ENCODE data around the gene VKORC1L1.
"Not testable (repeated sequence)": the region's sequence is repeated elsewhere in the genome, so short reads cannot be mapped to it uniquely, and the experiment has no call there.

Gene VKORC1L1

DNA sequence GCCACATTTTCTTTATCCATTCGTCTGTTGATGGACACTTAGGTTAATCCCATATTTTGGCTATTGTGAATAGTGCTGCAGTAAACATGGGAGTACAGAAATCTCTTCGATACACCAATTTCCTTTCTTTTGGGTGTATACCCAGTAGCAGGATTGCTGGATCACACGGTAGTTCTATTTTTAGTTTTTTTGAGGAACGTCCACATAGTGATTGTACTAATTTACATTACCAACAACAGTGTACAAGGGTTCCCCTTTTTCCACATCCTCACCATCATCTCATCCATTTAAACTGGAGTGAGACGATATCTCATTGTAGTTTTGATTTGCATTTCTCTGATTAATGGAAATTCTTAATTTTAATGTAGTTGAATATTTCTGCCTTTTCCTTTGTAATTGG lies 19.3 kb downstream of the VKORC1L1 start:
- TF ChIP-seq, protein P1, sequence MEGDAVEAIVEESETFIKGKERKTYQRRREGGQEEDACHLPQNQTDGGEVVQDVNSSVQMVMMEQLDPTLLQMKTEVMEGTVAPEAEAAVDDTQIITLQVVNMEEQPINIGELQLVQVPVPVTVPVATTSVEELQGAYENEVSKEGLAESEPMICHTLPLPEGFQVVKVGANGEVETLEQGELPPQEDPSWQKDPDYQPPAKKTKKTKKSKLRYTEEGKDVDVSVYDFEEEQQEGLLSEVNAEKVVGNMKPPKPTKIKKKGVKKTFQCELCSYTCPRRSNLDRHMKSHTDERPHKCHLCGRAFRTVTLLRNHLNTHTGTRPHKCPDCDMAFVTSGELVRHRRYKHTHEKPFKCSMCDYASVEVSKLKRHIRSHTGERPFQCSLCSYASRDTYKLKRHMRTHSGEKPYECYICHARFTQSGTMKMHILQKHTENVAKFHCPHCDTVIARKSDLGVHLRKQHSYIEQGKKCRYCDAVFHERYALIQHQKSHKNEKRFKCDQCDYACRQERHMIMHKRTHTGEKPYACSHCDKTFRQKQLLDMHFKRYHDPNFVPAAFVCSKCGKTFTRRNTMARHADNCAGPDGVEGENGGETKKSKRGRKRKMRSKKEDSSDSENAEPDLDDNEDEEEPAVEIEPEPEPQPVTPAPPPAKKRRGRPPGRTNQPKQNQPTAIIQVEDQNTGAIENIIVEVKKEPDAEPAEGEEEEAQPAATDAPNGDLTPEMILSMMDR (conservative IDR thresholded peaks at IDR 0.05; ENCODE audit: low read depth, low read length), result no peak
- DNase-seq (ENCODE audit: low read depth), result no peak
- H3K4me3 ChIP-seq (ENCODE audit: low read length), result no peak overlapping the region

DNA sequence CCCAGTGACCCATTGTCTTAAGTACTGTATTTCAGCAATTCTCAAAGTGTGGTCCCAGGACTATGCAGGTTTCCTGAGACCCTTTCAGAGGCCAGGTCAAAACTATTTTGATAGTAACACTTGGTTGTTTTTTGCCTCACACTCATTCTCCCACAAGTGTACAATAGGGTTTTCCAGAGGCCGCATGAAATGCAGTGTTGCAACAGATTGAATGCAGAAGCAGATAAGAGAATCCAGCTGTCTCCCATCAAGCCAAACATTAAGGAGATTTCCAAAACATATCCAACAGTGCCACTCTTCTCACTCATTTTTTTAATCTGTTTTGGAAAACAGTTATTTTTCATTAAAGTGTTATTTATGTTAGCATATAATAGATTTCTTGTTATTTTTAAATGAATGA lies 20.0 kb downstream of the VKORC1L1 start:
- H3K4me3 ChIP-seq (ENCODE audit: low read length), result no peak overlapping the region
- no peak for DNase-seq (ENCODE audit: low read depth)
- TF ChIP-seq, protein P1 (conservative IDR thresholded peaks at IDR 0.05; ENCODE audit: low read depth, low read length), result no peak

- H3K4me3 ChIP-seq (ENCODE audit: low read length), result no peak overlapping the region
- DNase-seq (ENCODE audit: low read depth), result no peak
- TF ChIP-seq, protein P1 (conservative IDR thresholded peaks at IDR 0.05; ENCODE audit: low read depth, low read length), result no peak
Observed at GRCh38 chr7:65896279-65896870, 23.5 kb downstream of the VKORC1L1 start.

DNA sequence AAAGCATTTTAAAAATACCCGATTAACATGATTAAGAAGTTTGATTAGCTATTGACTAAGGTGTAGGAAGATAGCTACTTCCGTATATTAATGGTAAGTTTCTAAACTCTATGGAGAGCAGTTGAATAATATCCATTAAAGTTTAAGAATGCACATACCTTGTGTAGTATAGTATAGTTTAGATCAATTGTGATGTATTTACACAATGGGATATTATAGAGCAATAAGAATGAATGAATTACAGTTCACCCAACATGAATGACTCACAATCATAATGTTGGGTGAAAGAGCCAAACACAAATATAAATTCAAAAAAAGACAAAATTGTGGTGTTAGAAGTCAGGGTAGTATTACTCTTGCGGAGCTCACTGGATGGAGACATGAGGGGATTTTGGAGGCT lies 24.4 kb downstream of the VKORC1L1 start:
- not testable (repeated sequence) for DNase-seq (ENCODE audit: low read depth); H3K4me3 ChIP-seq (ENCODE audit: low read length)

DNA sequence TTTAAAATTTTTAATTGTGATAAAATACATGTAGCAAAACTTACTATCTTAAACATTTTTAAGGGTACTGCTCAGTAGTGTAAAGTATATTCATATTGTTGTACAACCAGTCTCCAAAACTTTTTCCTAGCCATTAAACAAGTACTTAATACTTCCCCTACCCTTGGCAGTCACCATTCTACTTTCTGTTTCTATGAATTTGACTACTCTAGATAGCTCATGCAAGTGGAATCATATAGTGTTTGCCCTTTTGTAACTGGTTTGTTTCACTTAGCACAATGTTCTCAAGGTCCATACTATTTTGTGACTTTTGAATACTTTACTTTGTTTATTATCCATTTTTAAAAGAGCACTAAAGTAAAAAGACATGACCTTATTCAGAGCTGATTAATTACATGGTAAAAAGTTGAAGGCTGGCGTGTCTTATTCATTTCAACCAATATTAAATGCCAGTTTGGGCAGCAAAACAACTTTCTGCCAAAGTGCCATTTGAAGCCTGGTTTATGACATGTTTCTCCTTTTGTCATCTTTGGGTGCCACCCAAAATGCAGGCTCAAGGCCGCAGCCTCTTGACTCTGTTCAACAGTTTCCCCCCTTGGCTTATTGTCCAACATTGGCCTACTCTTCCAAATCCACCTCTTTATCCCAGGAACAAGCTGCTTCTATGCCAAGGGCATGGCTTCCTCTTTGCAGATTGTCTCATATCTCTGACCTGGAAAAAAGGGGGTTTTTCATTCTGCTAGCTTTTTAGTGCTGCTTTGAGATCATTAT lies 26.0 kb downstream of the VKORC1L1 start:
- H3K4me3 ChIP-seq (ENCODE audit: low read length); DNase-seq (ENCODE audit: low read depth): not testable (repeated sequence)

DNA sequence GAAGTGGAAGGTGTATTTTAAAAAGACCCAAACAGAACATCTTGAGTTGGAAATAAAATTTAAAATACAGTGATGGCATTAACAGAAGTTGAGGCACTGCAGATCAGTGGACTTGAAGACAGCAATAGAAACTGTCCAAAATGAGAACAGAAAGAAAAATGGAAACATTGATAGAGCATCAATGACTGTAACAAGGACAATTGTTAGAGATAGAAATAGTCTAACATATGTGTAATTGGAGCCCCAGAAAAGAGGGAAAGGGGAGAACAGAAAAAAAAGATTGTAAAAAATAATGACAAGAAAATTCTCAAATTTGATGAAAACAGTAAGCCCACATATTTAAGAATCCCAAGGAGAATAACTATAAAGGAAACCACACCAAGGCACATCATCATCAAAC lies 29.4 kb downstream of the VKORC1L1 start:
- H3K4me3 ChIP-seq (ENCODE audit: low read length), result no peak overlapping the region
- TF ChIP-seq, protein P1 (conservative IDR thresholded peaks at IDR 0.05; ENCODE audit: low read depth, low read length), result no peak
- no peak for DNase-seq (ENCODE audit: low read depth)

DNA sequence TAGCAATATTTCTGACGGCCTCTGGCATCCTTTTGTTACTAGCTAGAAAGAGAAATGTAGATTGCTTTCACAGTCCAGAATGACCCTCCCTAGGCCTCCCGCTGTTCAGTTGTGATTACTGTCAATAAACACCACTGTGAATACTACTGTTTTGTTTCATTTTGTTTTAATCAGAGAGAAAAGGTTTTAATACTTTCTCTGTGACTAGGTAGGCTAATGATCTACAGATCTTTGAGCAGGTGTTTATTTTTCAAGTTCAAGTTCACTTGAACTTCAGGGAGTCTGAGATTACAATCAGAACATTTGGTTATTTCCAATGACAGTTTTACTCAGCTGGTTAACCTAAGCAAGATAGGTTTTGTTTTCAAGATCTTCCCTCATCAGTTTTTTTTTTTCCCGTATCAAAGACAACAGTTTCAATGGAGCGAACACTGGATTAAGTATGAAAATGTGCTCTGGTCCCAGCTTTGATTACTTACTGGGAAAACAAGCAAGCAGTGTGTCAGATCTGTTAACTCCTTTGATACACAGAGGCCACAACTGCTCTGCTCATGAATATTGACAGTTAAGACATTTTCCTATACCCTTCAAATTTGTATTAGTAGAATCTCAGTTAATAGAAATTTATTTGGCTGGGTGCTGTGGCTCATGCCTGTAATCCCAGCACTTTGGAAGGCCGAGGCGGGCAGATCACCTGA lies 34.8 kb downstream of the VKORC1L1 start:
- no peak overlapping the region for H3K4me3 ChIP-seq (ENCODE audit: low read length)
- TF ChIP-seq, protein P1 (conservative IDR thresholded peaks at IDR 0.05; ENCODE audit: low read depth, low read length), result no peak
- DNase-seq (ENCODE audit: low read depth), result no peak

DNA sequence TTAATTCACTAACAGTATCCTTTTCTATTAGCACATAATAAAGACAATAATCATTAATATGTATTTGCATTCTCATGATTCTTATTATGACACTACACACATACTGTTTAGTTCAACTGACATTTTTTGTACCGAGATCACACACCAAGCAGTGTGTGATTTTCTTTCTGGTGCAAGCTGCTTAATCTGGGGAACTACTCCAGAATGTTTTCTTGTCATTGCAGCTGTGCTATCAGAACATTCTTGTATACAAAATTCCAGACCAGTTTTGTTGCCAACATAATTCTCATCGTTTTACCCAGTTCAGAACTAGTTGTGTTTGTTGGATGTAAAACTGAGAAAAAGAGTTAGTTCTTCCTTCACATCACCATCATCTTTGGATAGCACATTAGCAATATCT lies 37.4 kb downstream of the VKORC1L1 start:
- DNase-seq (ENCODE audit: low read depth), result no peak
- no peak overlapping the region for H3K4me3 ChIP-seq (ENCODE audit: low read length)
- TF ChIP-seq, protein P1 (conservative IDR thresholded peaks at IDR 0.05; ENCODE audit: low read depth, low read length), result no peak

Measured in retinal pigment epithelial cell (primary cell).